SK-N-SH treated with all-trans-retinoic acid at 6 μM for 48 hours (cell line): ENCODE results near the gene KRT35.

Source experiments
- ARNTL ChIP-seq: fragments of 450-650 bp; formaldehyde crosslinking; IDR thresholded peaks from 2 replicates; pipeline ENCODE4 v1.5.0; 2020; ENCODE audit warnings: low read depth, mild to moderate bottlenecking, moderate library complexity, borderline replicate concordance
- OSR1 ChIP-seq: fragments of 250-450 bp; sonication (Bioruptor Pico); IDR thresholded peaks from 2 replicates; pipeline ENCODE4 v1.8.0; 2022; ENCODE audit warnings: moderate library complexity, mild to moderate bottlenecking, inconsistent platforms
- TCF4 ChIP-seq: fragments of 250-450 bp; sonication (Bioruptor Pico); IDR thresholded peaks from 2 replicates; pipeline ENCODE4 v1.8.0; 2021; ENCODE audit warnings: mild to moderate bottlenecking, moderate library complexity, borderline replicate concordance
- ZFP3 ChIP-seq: fragments of 250-450 bp; sonication (Bioruptor Pico); IDR thresholded peaks from 2 replicates; pipeline ENCODE4 v1.5.0; 2020; ENCODE audit warnings: mild to moderate bottlenecking, moderate library complexity
- ZFP30 ChIP-seq: fragments of 450-650 bp; formaldehyde crosslinking; IDR thresholded peaks from 2 replicates; pipeline ENCODE4 v1.5.0; 2022; ENCODE audit warnings: mild to moderate bottlenecking, moderate library complexity
- ZNF565 ChIP-seq: fragments of 450-650 bp; formaldehyde crosslinking; conservative IDR thresholded peaks from 2 replicates; pipeline ENCODE4 v1.5.0; 2020; ENCODE audit warnings: low read depth, mild to moderate bottlenecking, moderate library complexity
- ZNF8 ChIP-seq: fragments of 450-650 bp; formaldehyde crosslinking; IDR thresholded peaks from 2 replicates; pipeline ENCODE4 v1.5.0; 2020; ENCODE audit warnings: mild to moderate bottlenecking, moderate library complexity
- TF ChIP-seq, protein P1 (sequence below): fragments of 250-450 bp; sonication (Bioruptor Pico); IDR thresholded peaks from 2 replicates; pipeline ENCODE4 v1.8.0; 2021; ENCODE audit warnings: low read depth, mild to moderate bottlenecking, moderate library complexity, borderline replicate concordance
- TF ChIP-seq, protein P2 (sequence below): fragments of 250-450 bp; sonication (Bioruptor Pico); IDR thresholded peaks from 2 replicates; pipeline ENCODE4 v1.8.0; 2020; ENCODE audit warnings: mild to moderate bottlenecking, moderate library complexity, borderline replicate concordance
- TF ChIP-seq, protein P3 (sequence below): fragments of 250-450 bp; sonication (Bioruptor Pico); IDR thresholded peaks from 2 replicates; pipeline ENCODE4 v1.5.1; 2020; ENCODE audit warnings: low read depth, mild to moderate bottlenecking, moderate library complexity
- TF ChIP-seq, protein P4 (sequence below): fragments of 250-450 bp; sonication (Bioruptor Pico); IDR thresholded peaks from 2 replicates; pipeline ENCODE4 v1.5.1; 2021; ENCODE audit warnings: mild to moderate bottlenecking, moderate library complexity

DNA sequence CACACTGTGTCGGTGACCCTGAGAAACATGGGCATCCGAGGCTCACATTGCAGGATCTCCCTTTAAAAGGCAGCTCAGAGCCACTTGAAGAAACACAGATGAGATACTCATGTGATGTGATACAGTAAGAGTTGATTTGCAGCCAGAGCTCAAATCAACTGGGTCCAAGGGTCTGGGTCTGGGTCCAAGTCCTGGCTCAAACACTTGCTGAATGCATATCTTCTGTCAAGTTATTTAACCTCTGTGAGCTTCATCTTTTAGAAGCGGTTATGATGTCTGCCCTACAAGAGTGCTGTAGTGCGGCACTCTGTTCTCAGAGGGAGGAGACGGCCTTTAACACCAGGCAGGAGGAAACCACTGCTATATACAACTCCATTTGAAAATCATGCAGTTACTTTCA is 46.5 kb downstream of the KRT35 start:
- TF ChIP-seq, protein P1, sequence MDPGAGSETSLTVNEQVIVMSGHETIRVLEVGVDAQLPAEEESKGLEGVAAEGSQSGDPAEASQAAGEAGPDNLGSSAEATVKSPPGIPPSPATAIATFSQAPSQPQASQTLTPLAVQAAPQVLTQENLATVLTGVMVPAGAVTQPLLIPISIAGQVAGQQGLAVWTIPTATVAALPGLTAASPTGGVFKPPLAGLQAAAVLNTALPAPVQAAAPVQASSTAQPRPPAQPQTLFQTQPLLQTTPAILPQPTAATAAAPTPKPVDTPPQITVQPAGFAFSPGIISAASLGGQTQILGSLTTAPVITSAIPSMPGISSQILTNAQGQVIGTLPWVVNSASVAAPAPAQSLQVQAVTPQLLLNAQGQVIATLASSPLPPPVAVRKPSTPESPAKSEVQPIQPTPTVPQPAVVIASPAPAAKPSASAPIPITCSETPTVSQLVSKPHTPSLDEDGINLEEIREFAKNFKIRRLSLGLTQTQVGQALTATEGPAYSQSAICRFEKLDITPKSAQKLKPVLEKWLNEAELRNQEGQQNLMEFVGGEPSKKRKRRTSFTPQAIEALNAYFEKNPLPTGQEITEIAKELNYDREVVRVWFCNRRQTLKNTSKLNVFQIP: no peak
- no peak for TF ChIP-seq ARNTL (CRISPR knock-in tag)
- TF ChIP-seq ZFP3 (CRISPR knock-in tag): no peak
- no peak for TF ChIP-seq ZNF8
- TF ChIP-seq, protein P2, sequence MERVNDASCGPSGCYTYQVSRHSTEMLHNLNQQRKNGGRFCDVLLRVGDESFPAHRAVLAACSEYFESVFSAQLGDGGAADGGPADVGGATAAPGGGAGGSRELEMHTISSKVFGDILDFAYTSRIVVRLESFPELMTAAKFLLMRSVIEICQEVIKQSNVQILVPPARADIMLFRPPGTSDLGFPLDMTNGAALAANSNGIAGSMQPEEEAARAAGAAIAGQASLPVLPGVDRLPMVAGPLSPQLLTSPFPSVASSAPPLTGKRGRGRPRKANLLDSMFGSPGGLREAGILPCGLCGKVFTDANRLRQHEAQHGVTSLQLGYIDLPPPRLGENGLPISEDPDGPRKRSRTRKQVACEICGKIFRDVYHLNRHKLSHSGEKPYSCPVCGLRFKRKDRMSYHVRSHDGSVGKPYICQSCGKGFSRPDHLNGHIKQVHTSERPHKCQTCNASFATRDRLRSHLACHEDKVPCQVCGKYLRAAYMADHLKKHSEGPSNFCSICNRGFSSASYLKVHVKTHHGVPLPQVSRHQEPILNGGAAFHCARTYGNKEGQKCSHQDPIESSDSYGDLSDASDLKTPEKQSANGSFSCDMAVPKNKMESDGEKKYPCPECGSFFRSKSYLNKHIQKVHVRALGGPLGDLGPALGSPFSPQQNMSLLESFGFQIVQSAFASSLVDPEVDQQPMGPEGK: no peak
- no peak for TF ChIP-seq ZFP30 (CRISPR knock-in tag)
- no peak for TF ChIP-seq OSR1
- no peak for TF ChIP-seq TCF4 (CRISPR knock-in tag)
- TF ChIP-seq, protein P3, sequence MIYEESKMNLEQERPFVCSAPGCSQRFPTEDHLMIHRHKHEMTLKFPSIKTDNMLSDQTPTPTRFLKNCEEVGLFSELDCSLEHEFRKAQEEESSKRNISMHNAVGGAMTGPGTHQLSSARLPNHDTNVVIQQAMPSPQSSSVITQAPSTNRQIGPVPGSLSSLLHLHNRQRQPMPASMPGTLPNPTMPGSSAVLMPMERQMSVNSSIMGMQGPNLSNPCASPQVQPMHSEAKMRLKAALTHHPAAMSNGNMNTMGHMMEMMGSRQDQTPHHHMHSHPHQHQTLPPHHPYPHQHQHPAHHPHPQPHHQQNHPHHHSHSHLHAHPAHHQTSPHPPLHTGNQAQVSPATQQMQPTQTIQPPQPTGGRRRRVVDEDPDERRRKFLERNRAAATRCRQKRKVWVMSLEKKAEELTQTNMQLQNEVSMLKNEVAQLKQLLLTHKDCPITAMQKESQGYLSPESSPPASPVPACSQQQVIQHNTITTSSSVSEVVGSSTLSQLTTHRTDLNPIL (CRISPR knock-in tag): no peak
- TF ChIP-seq, protein P4, sequence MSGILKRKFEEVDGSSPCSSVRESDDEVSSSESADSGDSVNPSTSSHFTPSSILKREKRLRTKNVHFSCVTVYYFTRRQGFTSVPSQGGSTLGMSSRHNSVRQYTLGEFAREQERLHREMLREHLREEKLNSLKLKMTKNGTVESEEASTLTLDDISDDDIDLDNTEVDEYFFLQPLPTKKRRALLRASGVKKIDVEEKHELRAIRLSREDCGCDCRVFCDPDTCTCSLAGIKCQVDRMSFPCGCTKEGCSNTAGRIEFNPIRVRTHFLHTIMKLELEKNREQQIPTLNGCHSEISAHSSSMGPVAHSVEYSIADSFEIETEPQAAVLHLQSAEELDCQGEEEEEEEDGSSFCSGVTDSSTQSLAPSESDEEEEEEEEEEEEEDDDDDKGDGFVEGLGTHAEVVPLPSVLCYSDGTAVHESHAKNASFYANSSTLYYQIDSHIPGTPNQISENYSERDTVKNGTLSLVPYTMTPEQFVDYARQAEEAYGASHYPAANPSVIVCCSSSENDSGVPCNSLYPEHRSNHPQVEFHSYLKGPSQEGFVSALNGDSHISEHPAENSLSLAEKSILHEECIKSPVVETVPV (CRISPR knock-in tag): no peak
- TF ChIP-seq ZNF565 (CRISPR knock-in tag): no peak
